HepG2 (cell line): ENCODE data around the gene TRPV4.

ENCODE experiments used
- HOXD1 ChIP-seq: sonication (generic); formaldehyde crosslinking; IDR thresholded peaks from 2 replicates; pipeline ENCODE4 v1.5.0; 2020; ENCODE audit warnings: missing genetic modification reagents
- NBN ChIP-seq: fragments of 450-650 bp; conservative IDR thresholded peaks from 2 replicates; pipeline ENCODE4 v1.6.1; 2017
- SP1 ChIP-seq, 2 experiments: fragments of 450-650 bp in 1 of 2; sonication (generic) in 1 of 2; formaldehyde crosslinking in 1 of 2; IDR thresholded peaks; 2 replicates each; pipeline versions ENCODE4 v1.4.0 to v1.6.1; 2016 to 2020; ENCODE audit warnings: missing genetic modification reagents in 1 of 2
- SRY ChIP-seq: sonication (generic); formaldehyde crosslinking; IDR thresholded peaks from 2 replicates; pipeline ENCODE4 v1.8.0; 2022; ENCODE audit warnings: mild to moderate bottlenecking, missing genetic modification reagents
- WIZ ChIP-seq: sonication (generic); formaldehyde crosslinking; IDR thresholded peaks from 2 replicates; pipeline ENCODE4 v1.5.1; 2020; ENCODE audit warnings: mild to moderate bottlenecking, missing genetic modification reagents
- XRCC5 ChIP-seq: fragments of 200-400 bp; formaldehyde crosslinking; optimal IDR thresholded peaks from 2 replicates; pipeline ENCODE3; 2017; ENCODE audit warnings: mild to moderate bottlenecking, low read length
- ZBTB1 ChIP-seq: sonication (generic); formaldehyde crosslinking; IDR thresholded peaks from 2 replicates; pipeline ENCODE4 v1.4.0; 2020; ENCODE audit warnings: missing genetic modification reagents, borderline replicate concordance
- ZNF556 ChIP-seq: sonication (generic); formaldehyde crosslinking; IDR thresholded peaks from 2 replicates; pipeline ENCODE4 v1.4.0; 2020; ENCODE audit warnings: mild to moderate bottlenecking, missing genetic modification reagents, borderline replicate concordance
- ZNF749 ChIP-seq: sonication (generic); formaldehyde crosslinking; IDR thresholded peaks from 2 replicates; pipeline ENCODE4 v1.8.0; 2022; ENCODE audit warnings: mild to moderate bottlenecking, missing genetic modification reagents, moderate library complexity, borderline replicate concordance
- ZNF841 ChIP-seq: sonication (generic); formaldehyde crosslinking; IDR thresholded peaks from 2 replicates; pipeline ENCODE4 v1.8.1; 2023; ENCODE audit warnings: missing genetic modification reagents, borderline replicate concordance
- TF ChIP-seq, protein P1 (sequence below): conservative IDR thresholded peaks from 2 replicates; pipeline ENCODE4 v1.6.1; 2018; ENCODE audit warnings: missing genetic modification reagents

DNA sequence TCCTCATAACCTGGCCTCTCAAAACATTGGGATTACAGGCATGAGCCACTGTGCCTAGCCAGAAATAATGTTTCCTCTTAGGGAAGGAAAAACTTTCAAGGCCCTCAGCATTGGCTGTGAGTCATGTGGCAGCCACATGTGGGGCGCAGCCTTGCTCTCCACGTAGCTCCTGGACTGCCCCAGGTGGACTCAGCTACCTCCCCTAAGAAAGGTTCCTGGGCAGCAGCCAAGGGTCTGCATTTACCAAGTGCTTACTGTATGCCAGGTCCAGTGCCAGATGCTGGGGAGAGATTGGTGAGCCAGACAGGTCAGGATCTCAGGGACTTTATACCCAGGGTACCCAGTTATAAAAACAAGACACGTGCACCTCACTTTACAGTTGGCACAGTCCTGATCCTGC is 3.7 kb upstream of the TRPV4 start:
- TF ChIP-seq NBN (no peak), ZNF749 (CRISPR knock-in tag) (no peak), ZNF556 (CRISPR knock-in tag) (no peak), ZNF841 (CRISPR knock-in tag) (no peak), SRY (no peak), WIZ (CRISPR knock-in tag) (no peak), ZBTB1 (CRISPR knock-in tag) (no peak), XRCC5 (no peak), HOXD1 (no peak), SP1 (IDR thresholded peaks at IDR 0.05) (no peak), SP1 (CRISPR knock-in tag; IDR thresholded peaks at IDR 0.05) (no peak)
- TF ChIP-seq, protein P1, sequence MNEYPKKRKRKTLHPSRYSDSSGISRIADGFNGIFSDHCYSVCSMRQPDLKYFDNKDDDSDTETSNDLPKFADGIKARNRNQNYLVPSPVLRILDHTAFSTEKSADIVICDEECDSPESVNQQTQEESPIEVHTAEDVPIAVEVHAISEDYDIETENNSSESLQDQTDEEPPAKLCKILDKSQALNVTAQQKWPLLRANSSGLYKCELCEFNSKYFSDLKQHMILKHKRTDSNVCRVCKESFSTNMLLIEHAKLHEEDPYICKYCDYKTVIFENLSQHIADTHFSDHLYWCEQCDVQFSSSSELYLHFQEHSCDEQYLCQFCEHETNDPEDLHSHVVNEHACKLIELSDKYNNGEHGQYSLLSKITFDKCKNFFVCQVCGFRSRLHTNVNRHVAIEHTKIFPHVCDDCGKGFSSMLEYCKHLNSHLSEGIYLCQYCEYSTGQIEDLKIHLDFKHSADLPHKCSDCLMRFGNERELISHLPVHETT (CRISPR knock-in tag), result no peak
